Prostate gland (tissue), 2 donors: Measurements from ENCODE around the gene AP1M1. TPM values are rescaled to one million over a fixed set of nuclear protein-coding genes. Genes with fewer than 3 reads are reported as not detected.

Experiments used
- DNase-seq: peaks from one replicate; pipeline ENCODE4 v3.0.0-alpha.2; 2019; ENCODE audit warnings: low spot score
- H3K27ac ChIP-seq, 2 donors: fragments of 200-600 bp; sonication (generic); 2 replicates each; pipeline ENCODE4 v1.5.1; 2017 to 2019
- H3K27me3 ChIP-seq: fragments of 200-600 bp; sonication (generic); replicated peaks from 2 replicates; pipeline ENCODE4 v1.5.1; 2019; ENCODE audit not compliant: insufficient read depth
- H3K36me3 ChIP-seq, 2 donors: fragments of 200-600 bp; sonication (generic); 1 replicate in 1 of 2; 2 replicates in 1 of 2; pipeline versions ENCODE4 v1.5.1 to v1.8.1; 2017 to 2019
- H3K4me1 ChIP-seq: fragments of 200-600 bp; sonication (generic); replicated peaks from 2 replicates; pipeline ENCODE4 v1.5.1; 2019
- H3K4me3 ChIP-seq, 2 donors: fragments of 200-600 bp; sonication (generic); 2 replicates each; pipeline ENCODE4 v1.5.1; 2017 to 2019
- H3K9me3 ChIP-seq: fragments of 200-600 bp; sonication (generic); 2 replicates; pipeline ENCODE4 v1.5.1; 2017
- POLR2A ChIP-seq: fragments of 450-650 bp; IDR thresholded peaks from one replicate; pipeline ENCODE4 v1.6.1; 2016; ENCODE audit warnings: antibody characterized with exemption, mild to moderate bottlenecking
- POLR2AphosphoS5 ChIP-seq: sonication (generic); formaldehyde crosslinking; IDR thresholded peaks from one replicate; pipeline ENCODE4 v1.6.1; 2017; ENCODE audit warnings: antibody characterized with exemption
- WGBS: methylation state at CpG from one replicate; pipeline ENCODE4 v1.1.5; 2018; 5-methylcytosine and 5-hydroxymethylcytosine counted together
- intact Hi-C: fragments of 100-400 bp; cut with DNase I; formaldehyde crosslinking; loops from one replicate; pipeline ENCODE4 v1.14.2; 2022
- total RNA-seq, 2 donors: library from RNA; depleted of rRNA; stranded (reverse); fragments of >200 nt; gene quantifications; one replicate each; pipeline ENCODE4 v1.1.0, GENCODE V29; 2016
- TF ChIP-seq, protein P1 (sequence below), 4 experiments: fragments of 200-600 bp in 2 of 4; fragments of 450-650 bp in 2 of 4; sonication (generic) in 2 of 4; IDR thresholded peaks; 1 replicate in 3 of 4; 2 replicates in 1 of 4; pipeline ENCODE4 v1.5.1; 2016 to 2019; ENCODE audit warnings: antibody characterized with exemption in 4 of 4, mild to moderate bottlenecking in 2 of 4, moderate library complexity in 2 of 4

The AP1M1 gene
- total RNA-seq, 2 donors from 2014 or later, result 45.9 to 130 TPM

DNA sequence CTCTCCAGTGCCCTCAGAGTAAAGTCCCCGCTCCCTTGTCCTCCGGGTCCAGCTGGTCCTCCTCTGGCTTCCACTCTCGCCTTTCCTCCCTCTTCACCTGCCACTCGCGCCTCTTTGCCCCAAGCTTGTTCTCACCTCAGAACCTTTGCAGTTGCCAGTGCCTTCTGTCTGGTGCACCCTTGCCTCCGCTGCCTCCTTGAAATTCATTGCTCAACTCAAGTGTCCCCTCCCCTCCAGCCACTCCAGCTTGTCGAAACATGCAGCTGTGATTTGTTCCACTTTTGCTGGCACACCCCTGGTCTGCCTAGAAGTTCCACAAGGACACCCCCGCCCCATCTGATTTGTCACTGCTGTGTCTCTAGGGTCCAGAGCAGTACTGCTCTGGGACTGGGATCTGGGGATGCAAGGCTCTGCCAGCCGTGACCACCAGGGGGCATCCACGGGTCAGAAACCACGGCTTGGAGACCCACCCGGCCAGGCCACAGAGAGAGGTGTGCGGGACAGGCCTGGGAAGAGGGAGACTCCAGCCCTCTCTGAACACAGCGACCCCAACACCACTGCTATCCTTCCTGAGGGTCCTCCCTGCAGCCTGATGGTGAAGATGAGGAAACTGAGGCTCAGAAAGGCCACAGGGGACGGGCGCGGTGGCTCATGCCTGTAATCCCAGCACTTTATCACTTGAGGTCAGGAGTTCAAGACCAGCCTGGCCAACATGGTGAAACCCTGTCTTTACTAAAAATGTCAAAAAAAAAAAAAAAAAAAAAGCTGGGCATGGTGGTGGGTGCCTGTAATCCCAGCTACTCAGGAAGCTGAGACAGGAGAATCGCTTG lies 49.9 kb downstream of the AP1M1 start:
- Histone ChIP-seq H3K9me3 (no peaks in the 10 kb centered on the region), H3K4me1 (no peaks in the 10 kb centered on the region), H3K27me3 (no peaks in the 10 kb centered on the region), H3K27ac (no peak overlapping the region), H3K36me3 (no peaks in the 10 kb centered on the region), H3K4me3 (no peak overlapping the region)
- peak; percentile 55 for TF ChIP-seq POLR2AphosphoS5
- TF ChIP-seq, protein P1, sequence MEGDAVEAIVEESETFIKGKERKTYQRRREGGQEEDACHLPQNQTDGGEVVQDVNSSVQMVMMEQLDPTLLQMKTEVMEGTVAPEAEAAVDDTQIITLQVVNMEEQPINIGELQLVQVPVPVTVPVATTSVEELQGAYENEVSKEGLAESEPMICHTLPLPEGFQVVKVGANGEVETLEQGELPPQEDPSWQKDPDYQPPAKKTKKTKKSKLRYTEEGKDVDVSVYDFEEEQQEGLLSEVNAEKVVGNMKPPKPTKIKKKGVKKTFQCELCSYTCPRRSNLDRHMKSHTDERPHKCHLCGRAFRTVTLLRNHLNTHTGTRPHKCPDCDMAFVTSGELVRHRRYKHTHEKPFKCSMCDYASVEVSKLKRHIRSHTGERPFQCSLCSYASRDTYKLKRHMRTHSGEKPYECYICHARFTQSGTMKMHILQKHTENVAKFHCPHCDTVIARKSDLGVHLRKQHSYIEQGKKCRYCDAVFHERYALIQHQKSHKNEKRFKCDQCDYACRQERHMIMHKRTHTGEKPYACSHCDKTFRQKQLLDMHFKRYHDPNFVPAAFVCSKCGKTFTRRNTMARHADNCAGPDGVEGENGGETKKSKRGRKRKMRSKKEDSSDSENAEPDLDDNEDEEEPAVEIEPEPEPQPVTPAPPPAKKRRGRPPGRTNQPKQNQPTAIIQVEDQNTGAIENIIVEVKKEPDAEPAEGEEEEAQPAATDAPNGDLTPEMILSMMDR (IDR thresholded peaks at IDR 0.05), result peak; percentile 92 to 96 (median 94)
- no peak for TF ChIP-seq POLR2A
- WGBS, result 38% methylated on average over 18 of the region's 18 CpGs
- intact Hi-C loops, result loop anchor here (1.0 to 5.0 kb wide), 2 partner anchors 80 to 136 kb away; no protein-coding TSS in a partner anchor
- peak; percentile 66 for DNase-seq

DNA sequence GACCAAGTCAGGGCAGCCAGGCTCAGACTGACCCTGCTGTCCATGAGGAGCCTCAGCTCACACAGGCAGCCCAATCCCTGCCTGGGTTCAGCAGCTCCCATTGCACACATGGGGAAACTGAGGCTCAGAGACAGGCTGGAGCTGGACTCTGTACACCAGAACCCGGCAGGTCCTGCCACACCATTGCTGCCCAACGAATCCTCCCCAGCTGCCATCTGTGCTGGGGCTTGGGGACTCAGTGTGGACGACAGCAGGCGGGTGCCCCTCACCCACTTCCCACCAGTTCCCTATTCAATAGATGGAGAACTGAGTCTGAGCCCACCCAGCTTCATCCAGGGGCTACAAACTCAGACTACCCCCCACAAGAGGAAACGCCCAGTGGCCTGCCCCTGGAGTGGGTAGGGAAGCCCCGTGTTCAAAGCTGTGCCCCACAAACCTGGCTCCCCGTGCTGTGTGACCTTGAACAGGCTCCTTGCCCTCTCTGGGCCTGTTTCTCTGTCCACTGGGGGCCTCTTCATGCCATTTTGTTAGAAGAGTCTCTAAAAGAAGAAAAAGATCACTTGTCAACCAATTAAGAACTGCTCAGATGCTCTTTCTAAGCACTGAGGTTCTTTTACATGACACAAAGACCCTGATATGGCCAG lies 50.8 kb downstream of the AP1M1 start:
- no peak overlapping the region for H3K27ac ChIP-seq
- intact Hi-C loops, result loop anchor here (5.0 kb wide), 1 partner anchor 79 kb away; no protein-coding TSS in a partner anchor

DNA sequence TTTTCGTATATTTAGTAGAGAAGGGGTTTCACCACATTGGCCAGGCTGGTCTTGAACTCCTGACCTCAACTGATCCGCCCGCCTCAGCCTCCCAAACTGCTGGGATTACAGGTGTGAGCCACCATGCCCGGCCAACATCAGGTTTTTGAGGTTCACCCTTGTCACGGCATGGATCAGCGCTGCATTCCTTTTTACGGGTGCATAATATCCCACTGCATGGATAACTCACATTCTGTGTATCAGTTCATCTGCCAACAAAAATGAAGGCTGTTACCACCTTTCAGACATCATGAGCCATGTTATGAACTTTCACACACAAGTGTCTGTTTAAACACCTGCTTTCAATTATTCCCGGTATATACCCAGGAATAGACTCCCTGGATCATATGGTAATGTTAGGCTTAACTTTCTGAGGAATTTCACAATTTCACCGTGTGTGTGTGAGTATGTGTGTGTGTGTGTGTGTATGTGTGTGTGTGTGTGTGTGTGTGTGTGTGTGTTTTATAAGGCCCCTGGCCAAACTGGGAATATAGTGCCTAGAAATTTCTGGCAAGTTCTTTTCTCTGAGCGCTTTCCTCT lies 52.2 kb downstream of the AP1M1 start:
- H3K4me3 ChIP-seq, result no peak overlapping the region
- H3K4me1 ChIP-seq, result no peaks in the 10 kb centered on the region
- no peaks in the 10 kb centered on the region for H3K36me3 ChIP-seq
- WGBS, result 89% methylated on average over 10 of the region's 10 CpGs
- intact Hi-C loops, result loop anchor here (5.0 kb wide), 1 partner anchor 77 kb away; no protein-coding TSS in a partner anchor
- TF ChIP-seq POLR2A (no peak), POLR2AphosphoS5 (no peak)
- TF ChIP-seq, protein P1 (IDR thresholded peaks at IDR 0.05), result no peak
- no peak overlapping the region for H3K27ac ChIP-seq
- H3K9me3 ChIP-seq, result no peaks in the 10 kb centered on the region
- no peak for DNase-seq
- H3K27me3 ChIP-seq, result no peaks in the 10 kb centered on the region

More for the DNA sequence above, 50.8 kb downstream of the AP1M1 start:
- no peak for DNase-seq
- Histone ChIP-seq H3K9me3 (no peaks in the 10 kb centered on the region), H3K27me3 (no peaks in the 10 kb centered on the region), H3K4me1 (no peaks in the 10 kb centered on the region), H3K36me3 (no peaks in the 10 kb centered on the region), H3K4me3 (no peak overlapping the region)
- TF ChIP-seq POLR2A, result no peak
- TF ChIP-seq, protein P1 (IDR thresholded peaks at IDR 0.05), result no peak
- no peak for TF ChIP-seq POLR2AphosphoS5
- WGBS, result 85% methylated on average over 5 of the region's 7 CpGs

DNA sequence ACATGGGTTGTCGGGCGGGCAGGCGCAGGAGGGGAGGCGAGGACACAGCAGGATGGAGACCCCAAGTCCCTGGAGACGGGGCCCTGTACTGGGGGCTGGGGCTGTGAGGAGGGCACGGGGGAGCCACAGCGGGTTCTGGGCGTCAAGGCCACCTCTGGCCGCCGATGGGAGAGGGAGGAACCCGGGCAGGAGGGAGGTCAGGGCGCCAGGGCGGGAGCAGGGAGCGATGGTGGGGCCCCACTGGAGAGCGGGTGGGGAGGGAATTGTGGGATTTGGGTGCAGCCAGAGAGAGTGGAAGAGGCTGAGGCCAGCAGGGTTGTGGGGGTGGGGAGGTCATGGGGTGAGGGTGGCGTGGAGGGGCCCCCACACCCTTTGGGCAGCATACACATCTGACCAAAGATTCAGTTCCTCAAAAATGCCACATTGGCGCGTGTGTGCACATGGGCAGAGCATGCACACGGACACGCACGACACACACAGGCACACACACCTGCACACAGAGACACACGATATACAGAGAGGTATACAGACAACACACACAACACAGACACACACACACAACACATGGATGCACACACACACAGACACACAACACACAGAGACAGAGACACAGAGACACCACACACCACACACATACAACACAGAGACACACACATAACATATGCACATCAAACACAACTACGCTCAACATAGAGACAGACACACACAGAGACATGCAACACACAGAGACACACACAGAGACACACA lies 54.9 kb downstream of the AP1M1 start:
- Histone ChIP-seq H3K36me3 (no peaks in the 10 kb centered on the region), H3K4me3 (no peak overlapping the region), H3K27me3 (no peaks in the 10 kb centered on the region), H3K9me3 (no peaks in the 10 kb centered on the region), H3K27ac (no peak overlapping the region), H3K4me1 (no peaks in the 10 kb centered on the region)
- intact Hi-C loops, result no loop called here
- DNase-seq, result no peak
- WGBS, result 84% methylated on average over 23 of the region's 23 CpGs
- TF ChIP-seq POLR2A, result no peak
- TF ChIP-seq, protein P1 (IDR thresholded peaks at IDR 0.05), result no peak
- no peak for TF ChIP-seq POLR2AphosphoS5
